ENCODE data around the gene C11orf68.

Gene C11orf68

GRCh38 chr11:65947603-65948125, 28.8 kb upstream of the C11orf68 start:
- Mint-ChIP-seq H3K4me3 (no peak overlapping the region), H3K27ac (no peak overlapping the region), H3K4me1 (no peaks in the 10 kb centered on the region), H3K9me3 (no peaks in the 10 kb centered on the region), H3K36me3 (no peaks in the 10 kb centered on the region)
- ATAC-seq (no peak), DNase-seq (ENCODE audit: low spot score in 2 of 2) (no peak)

DNA sequence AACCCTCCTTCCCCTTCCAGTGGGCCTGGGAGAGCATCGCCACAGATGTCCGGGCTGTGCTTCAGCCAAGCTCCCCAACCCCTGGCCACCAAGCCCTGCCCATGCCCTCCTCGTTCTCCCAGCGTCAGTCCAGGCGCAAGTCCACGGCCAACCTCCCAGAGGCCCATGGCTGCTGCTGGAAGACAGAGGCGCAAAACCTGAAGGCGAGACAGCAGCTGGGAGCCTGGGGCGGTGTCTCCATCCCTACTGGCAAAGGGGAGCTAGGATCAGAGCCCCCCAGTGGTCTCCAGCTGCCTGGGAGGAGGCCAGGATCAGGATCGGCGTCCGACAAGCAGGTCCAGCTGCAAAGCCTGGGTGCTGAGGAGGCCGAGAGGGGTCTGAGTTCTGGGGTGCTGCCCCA, 28.3 kb upstream of the C11orf68 start:
- H3K27ac Mint-ChIP-seq, result no peak overlapping the region
- H3K36me3 Mint-ChIP-seq, result no peaks in the 10 kb centered on the region
- H3K4me1 Mint-ChIP-seq, result no peaks in the 10 kb centered on the region
- DNase-seq (ENCODE audit: low spot score in 2 of 2), result no peak
- no peak for ATAC-seq
- H3K4me3 Mint-ChIP-seq, result no peak overlapping the region
- no peaks in the 10 kb centered on the region for H3K9me3 Mint-ChIP-seq

- Mint-ChIP-seq H3K27ac (no peak overlapping the region), H3K36me3 (no peaks in the 10 kb centered on the region), H3K4me1 (peaks cover 1% of the 10 kb centered on the region), H3K9me3 (no peaks in the 10 kb centered on the region), H3K4me3 (no peak overlapping the region)
- no peak for DNase-seq (ENCODE audit: low spot score in 2 of 2)
- no peak for ATAC-seq
Observed at GRCh38 chr11:65946655-65947054, 27.8 kb upstream of the C11orf68 start.

GRCh38 chr11:65945941-65946558, 27.2 kb upstream of the C11orf68 start:
- H3K4me3 Mint-ChIP-seq, result no peak overlapping the region
- H3K4me1 Mint-ChIP-seq, result peaks cover 7% of the 10 kb centered on the region
- ATAC-seq, result no peak

GRCh38 chr11:65945430-65945911, 26.6 kb upstream of the C11orf68 start, which contains the start of gene TSGA10IP:
Gene TSGA10IP, plus strand, starts transcription at chr11:65945480. Its CDS starts 196 bp downstream, at chr11:65945676.
- ATAC-seq, result no peak
- Mint-ChIP-seq H3K27ac (peak within 1 kb of the TSS; percentile 37), H3K36me3 (no peaks in the 10 kb centered on the region), H3K4me3 (no peak within 1 kb of the TSS), H3K9me3 (no peaks in the 10 kb centered on the region), H3K4me1 (peaks cover 13% of the 10 kb centered on the region)
- DNase-seq (ENCODE audit: low spot score in 2 of 2), result no peak

More at GRCh38 chr11:65945941-65946558, 27.2 kb upstream of the C11orf68 start:
- Mint-ChIP-seq H3K27ac (no peak overlapping the region), H3K9me3 (no peaks in the 10 kb centered on the region), H3K36me3 (no peaks in the 10 kb centered on the region)
- DNase-seq (ENCODE audit: low spot score in 2 of 2), result no peak

- no peak for DNase-seq (ENCODE audit: low spot score in 2 of 2)
- Mint-ChIP-seq H3K27ac (peak overlapping the region; percentile 37), H3K36me3 (no peaks in the 10 kb centered on the region), H3K4me1 (peaks cover 18% of the 10 kb centered on the region), H3K4me3 (no peak overlapping the region), H3K9me3 (no peaks in the 10 kb centered on the region)
- no peak for ATAC-seq
Observed at GRCh38 chr11:65944767-65945166, 25.9 kb upstream of the C11orf68 start.

GRCh38 chr11:65944191-65944590, 25.3 kb upstream of the C11orf68 start:
- DNase-seq (ENCODE audit: low spot score in 2 of 2), result no peak
- Mint-ChIP-seq H3K36me3 (no peaks in the 10 kb centered on the region), H3K4me1 (peaks cover 18% of the 10 kb centered on the region), H3K4me3 (no peak overlapping the region), H3K9me3 (no peaks in the 10 kb centered on the region), H3K27ac (no peak overlapping the region)
- no peak for ATAC-seq

DNA sequence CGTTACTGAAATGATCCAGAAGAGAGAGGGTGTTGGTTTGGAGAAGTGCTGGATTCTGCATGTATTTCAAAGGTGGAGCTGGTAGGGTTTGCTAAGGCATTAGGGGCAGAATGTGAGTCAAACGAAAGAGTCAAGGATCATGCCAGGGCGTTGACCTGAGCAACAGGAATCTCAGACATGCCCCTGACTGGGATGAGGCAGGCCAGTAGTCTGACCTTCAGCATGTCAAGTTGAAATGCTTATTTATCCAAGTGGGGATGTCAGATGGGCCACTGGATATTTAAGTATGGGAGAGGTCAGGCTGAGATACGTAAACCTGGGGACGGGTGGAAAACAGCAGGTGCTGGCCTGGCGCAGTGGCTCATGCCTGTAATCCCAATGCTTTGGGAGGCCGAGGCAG, 23.7 kb upstream of the C11orf68 start:
- peaks cover 18% of the 10 kb centered on the region for H3K4me1 Mint-ChIP-seq
- peak overlapping the region; percentile 77 for H3K27ac Mint-ChIP-seq
- DNase-seq (ENCODE audit: low spot score in 2 of 2), result no peak
- H3K36me3 Mint-ChIP-seq, result no peaks in the 10 kb centered on the region
- no peaks in the 10 kb centered on the region for H3K9me3 Mint-ChIP-seq
- H3K4me3 Mint-ChIP-seq, result no peak overlapping the region
- no peak for ATAC-seq

- ATAC-seq (no peak), DNase-seq (ENCODE audit: low spot score in 2 of 2) (no peak)
- peak overlapping the region; percentile 14 for H3K4me3 Mint-ChIP-seq
- H3K9me3 Mint-ChIP-seq, result no peaks in the 10 kb centered on the region
- H3K27ac Mint-ChIP-seq, result peak overlapping the region; percentile 77
- H3K4me1 Mint-ChIP-seq, result peaks cover 18% of the 10 kb centered on the region
- H3K36me3 Mint-ChIP-seq, result no peaks in the 10 kb centered on the region
Observed at GRCh38 chr11:65941720-65942310, 23.0 kb upstream of the C11orf68 start.

GRCh38 chr11:65937766-65938165, 18.9 kb upstream of the C11orf68 start:
- ATAC-seq (no peak), DNase-seq (ENCODE audit: low spot score in 2 of 2) (no peak)
- Mint-ChIP-seq H3K9me3 (no peaks in the 10 kb centered on the region), H3K4me1 (peaks cover 18% of the 10 kb centered on the region), H3K36me3 (no peaks in the 10 kb centered on the region), H3K27ac (no peak overlapping the region), H3K4me3 (no peak overlapping the region)

DNA sequence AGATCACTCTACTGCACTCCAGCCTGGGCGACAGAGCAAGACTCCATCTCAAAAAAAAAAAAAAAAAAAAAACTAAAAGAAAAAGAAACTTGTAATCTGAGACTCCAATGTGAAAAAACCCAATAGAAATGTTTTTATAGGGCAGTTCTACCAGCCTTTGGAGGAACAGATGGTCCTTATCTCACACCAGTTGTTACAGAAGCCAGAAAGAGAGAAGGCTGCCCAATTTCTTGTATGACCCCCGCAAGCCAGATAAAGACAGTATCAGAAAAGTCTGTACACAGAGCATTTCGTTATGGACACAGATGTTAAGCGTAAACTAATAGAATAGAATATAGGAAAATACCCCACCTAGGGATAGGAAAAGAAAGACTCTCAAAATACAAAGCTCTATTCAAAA, 15.2 kb upstream of the C11orf68 start:
- no peaks in the 10 kb centered on the region for H3K36me3 Mint-ChIP-seq
- DNase-seq (ENCODE audit: low spot score in 2 of 2) (no peak), ATAC-seq (no peak)
- H3K4me1 Mint-ChIP-seq, result peaks cover 17% of the 10 kb centered on the region
- H3K9me3 Mint-ChIP-seq, result no peaks in the 10 kb centered on the region
- no peak overlapping the region for H3K4me3 Mint-ChIP-seq
- H3K27ac Mint-ChIP-seq, result no peak overlapping the region

GRCh38 chr11:65932558-65932919, 13.7 kb upstream of the C11orf68 start:
- no peak overlapping the region for H3K27ac Mint-ChIP-seq

DNA sequence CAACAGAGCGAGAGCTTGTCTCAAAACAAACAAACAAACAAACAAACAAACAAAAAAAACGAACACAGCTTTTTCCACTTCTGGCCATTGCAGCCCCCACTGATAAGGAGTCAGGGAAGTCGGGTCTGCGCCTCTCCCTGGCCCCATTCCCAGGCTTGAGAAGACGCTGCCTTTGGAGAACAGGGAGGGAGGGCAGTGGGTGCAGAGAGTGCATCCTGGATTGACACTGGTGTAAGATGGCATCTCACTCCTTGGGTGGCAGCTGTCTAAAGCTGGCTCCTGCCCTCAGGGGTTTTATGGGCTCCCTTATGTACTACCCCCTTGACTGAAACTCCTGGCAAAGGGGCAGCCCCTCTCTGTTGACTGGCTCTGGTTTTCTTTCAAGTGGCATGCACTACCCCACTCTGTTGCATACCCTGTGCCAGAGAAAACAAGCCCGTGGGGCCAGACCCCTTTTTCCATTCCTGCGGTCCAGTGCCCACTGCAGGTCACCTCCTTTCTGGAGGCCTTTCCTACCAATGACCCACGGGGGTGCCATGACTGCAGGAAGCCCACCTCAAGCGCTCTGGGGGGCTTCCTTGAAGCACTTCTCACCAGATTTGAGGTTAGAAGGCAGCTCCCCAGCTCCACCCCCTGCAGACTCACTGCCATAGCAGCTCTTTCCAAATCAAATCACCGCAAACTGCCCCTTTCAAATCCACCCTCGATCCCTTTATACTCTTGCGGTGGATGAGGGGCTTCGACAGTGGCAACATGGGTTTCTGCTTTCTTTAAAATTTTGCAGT, 13.1 kb upstream of the C11orf68 start:
- no peaks in the 10 kb centered on the region for H3K9me3 Mint-ChIP-seq
- DNase-seq (ENCODE audit: low spot score in 2 of 2), result no peak
- no peak overlapping the region for H3K27ac Mint-ChIP-seq
- no peak for ATAC-seq
- no peak overlapping the region for H3K4me3 Mint-ChIP-seq
- peaks cover 37% of the 10 kb centered on the region for H3K4me1 Mint-ChIP-seq
- H3K36me3 Mint-ChIP-seq, result peaks cover 10% of the 10 kb centered on the region

More at GRCh38 chr11:65932558-65932919, 13.7 kb upstream of the C11orf68 start:
- no peak for ATAC-seq
- DNase-seq (ENCODE audit: low spot score in 2 of 2), result no peak
- Mint-ChIP-seq H3K36me3 (peaks cover 4% of the 10 kb centered on the region), H3K9me3 (no peaks in the 10 kb centered on the region), H3K4me3 (no peak overlapping the region), H3K4me1 (peaks cover 31% of the 10 kb centered on the region)

GRCh38 chr11:65928667-65929066, 9.8 kb upstream of the C11orf68 start:
- H3K4me3 Mint-ChIP-seq, result peak overlapping the region; percentile 73
- peaks cover 24% of the 10 kb centered on the region for H3K36me3 Mint-ChIP-seq
- no peaks in the 10 kb centered on the region for H3K9me3 Mint-ChIP-seq
- H3K27ac Mint-ChIP-seq, result peak overlapping the region; percentile 89
- peaks cover 39% of the 10 kb centered on the region for H3K4me1 Mint-ChIP-seq
- ATAC-seq, result no peak
- no peak for DNase-seq (ENCODE audit: low spot score in 2 of 2)

DNA sequence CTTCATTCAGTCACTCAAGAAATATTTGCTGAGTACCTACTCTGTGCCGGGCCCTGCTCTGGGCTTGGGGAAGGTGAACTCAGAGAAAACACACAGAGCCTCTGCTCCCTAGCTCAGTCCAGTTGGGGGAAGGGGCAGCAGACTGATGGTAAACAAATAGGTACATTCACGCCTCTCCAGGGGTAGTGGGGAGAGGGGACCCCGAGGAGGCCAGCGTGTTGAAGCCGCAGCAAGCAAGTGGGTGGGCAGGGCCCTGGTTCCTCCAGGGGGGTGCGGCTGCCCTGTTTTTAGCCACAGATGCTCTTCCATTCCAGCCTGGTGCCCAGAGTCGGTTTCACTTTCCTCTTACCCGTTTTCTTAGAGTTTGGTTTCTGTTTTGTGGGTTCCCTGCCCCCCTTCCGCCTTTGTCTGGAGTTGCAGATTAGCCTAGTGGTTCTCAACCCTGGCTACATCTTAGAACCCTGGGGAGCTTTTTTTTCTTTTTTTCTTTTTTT, 9.1 kb upstream of the C11orf68 start:
- Mint-ChIP-seq H3K4me1 (peaks cover 39% of the 10 kb centered on the region), H3K27ac (peak overlapping the region; percentile 89), H3K9me3 (no peaks in the 10 kb centered on the region), H3K4me3 (peak overlapping the region; percentile 73), H3K36me3 (peaks cover 31% of the 10 kb centered on the region)
- DNase-seq (ENCODE audit: low spot score in 2 of 2) (peak; percentile 25 to 73), ATAC-seq (peak; percentile 93)

All from stimulated activated effector memory CD8-positive, alpha-beta T cell treated with anti-CD3 and anti-CD28 coated beads, Interleukin-12 subunit alpha, Interleukin-12 subunit beta, amount 100 ng/mL, for 72 hours (primary cell).